Prostate gland (tissue), 2 donors: ENCODE measurements around the gene CPNE4. TPM values are rescaled to one million over a fixed set of nuclear protein-coding genes. Genes with fewer than 3 reads are reported as not detected.

Experiments used
- DNase-seq: peaks from one replicate; pipeline ENCODE4 v3.0.0-alpha.2; 2019; ENCODE audit warnings: low spot score
- H3K27ac ChIP-seq, 2 donors: fragments of 200-600 bp; sonication (generic); 2 replicates each; pipeline ENCODE4 v1.5.1; 2017 to 2019
- H3K27me3 ChIP-seq: fragments of 200-600 bp; sonication (generic); replicated peaks from 2 replicates; pipeline ENCODE4 v1.5.1; 2019; ENCODE audit not compliant: insufficient read depth
- H3K36me3 ChIP-seq, 2 donors: fragments of 200-600 bp; sonication (generic); 1 replicate in 1 of 2; 2 replicates in 1 of 2; pipeline versions ENCODE4 v1.5.1 to v1.8.1; 2017 to 2019
- H3K4me1 ChIP-seq: fragments of 200-600 bp; sonication (generic); replicated peaks from 2 replicates; pipeline ENCODE4 v1.5.1; 2019
- H3K4me3 ChIP-seq, 2 donors: fragments of 200-600 bp; sonication (generic); 2 replicates each; pipeline ENCODE4 v1.5.1; 2017 to 2019
- H3K9me3 ChIP-seq: fragments of 200-600 bp; sonication (generic); 2 replicates; pipeline ENCODE4 v1.5.1; 2017
- CTCF ChIP-seq, 4 experiments: fragments of 200-600 bp in 2 of 4; fragments of 450-650 bp in 2 of 4; sonication (generic) in 2 of 4; IDR thresholded peaks; 1 replicate in 3 of 4; 2 replicates in 1 of 4; pipeline ENCODE4 v1.5.1; 2016 to 2019; ENCODE audit warnings: antibody characterized with exemption in 4 of 4, mild to moderate bottlenecking in 2 of 4, moderate library complexity in 2 of 4
- POLR2A ChIP-seq: fragments of 450-650 bp; IDR thresholded peaks from one replicate; pipeline ENCODE4 v1.6.1; 2016; ENCODE audit warnings: antibody characterized with exemption, mild to moderate bottlenecking
- POLR2AphosphoS5 ChIP-seq: sonication (generic); formaldehyde crosslinking; IDR thresholded peaks from one replicate; pipeline ENCODE4 v1.6.1; 2017; ENCODE audit warnings: antibody characterized with exemption
- WGBS: methylation state at CpG from one replicate; pipeline ENCODE4 v1.1.5; 2018; 5-methylcytosine and 5-hydroxymethylcytosine counted together
- intact Hi-C: fragments of 100-400 bp; cut with DNase I; formaldehyde crosslinking; loops from one replicate; pipeline ENCODE4 v1.14.2; 2022
- total RNA-seq, 2 donors: library from RNA; depleted of rRNA; stranded (reverse); fragments of >200 nt; gene quantifications; one replicate each; pipeline ENCODE4 v1.1.0, GENCODE V29; 2016

Gene CPNE4
- total RNA-seq, 2 donors from 2014 or later, result 39.9 to 68.2 TPM

GRCh38 chr3:131537531-131537930 is 497.3 kb downstream of the CPNE4 start:
- Histone ChIP-seq H3K27me3 (no peaks in the 10 kb centered on the region), H3K27ac (no peak overlapping the region), H3K9me3 (no peaks in the 10 kb centered on the region), H3K4me3 (no peak overlapping the region), H3K36me3 (no peaks in the 10 kb centered on the region), H3K4me1 (no peaks in the 10 kb centered on the region)
- intact Hi-C loops, result no loop called here
- WGBS, result 92% methylated on average over 3 of the region's 3 CpGs
- no peak for DNase-seq
- TF ChIP-seq CTCF (IDR thresholded peaks at IDR 0.05) (no peak), POLR2A (no peak), POLR2AphosphoS5 (no peak)

- Histone ChIP-seq H3K9me3 (no peaks in the 10 kb centered on the region), H3K36me3 (no peaks in the 10 kb centered on the region), H3K4me3 (no peak overlapping the region), H3K27me3 (no peaks in the 10 kb centered on the region), H3K4me1 (no peaks in the 10 kb centered on the region), H3K27ac (no peak overlapping the region)
- intact Hi-C loops, result no loop called here
- DNase-seq, result no peak
- WGBS, result 54% methylated on average over 2 of the region's 2 CpGs
- TF ChIP-seq CTCF (IDR thresholded peaks at IDR 0.05), result no peak
- TF ChIP-seq POLR2AphosphoS5, result no peak
Measured at GRCh38 chr3:131535596-131535995, 499.2 kb downstream of the CPNE4 start.

- Histone ChIP-seq H3K4me1 (no peaks in the 10 kb centered on the region), H3K27me3 (no peaks in the 10 kb centered on the region), H3K27ac (no peak overlapping the region), H3K4me3 (no peak overlapping the region), H3K9me3 (no peaks in the 10 kb centered on the region), H3K36me3 (no peaks in the 10 kb centered on the region)
- TF ChIP-seq POLR2AphosphoS5, result no peak
- no peak for TF ChIP-seq POLR2A
- no peak for TF ChIP-seq CTCF (IDR thresholded peaks at IDR 0.05)
- WGBS, result 52% methylated on average over 3 of the region's 3 CpGs
- no peak for DNase-seq
- intact Hi-C loops, result no loop called here
Measured at GRCh38 chr3:131535131-131535530, 499.7 kb downstream of the CPNE4 start.

- intact Hi-C loops, result no loop called here
- no peaks in the 10 kb centered on the region for H3K9me3 ChIP-seq
- no peaks in the 10 kb centered on the region for H3K27me3 ChIP-seq
- H3K4me3 ChIP-seq, result no peak overlapping the region
- TF ChIP-seq POLR2A (no peak), CTCF (IDR thresholded peaks at IDR 0.05) (no peak), POLR2AphosphoS5 (no peak)
- H3K36me3 ChIP-seq, result no peaks in the 10 kb centered on the region
- H3K4me1 ChIP-seq, result no peaks in the 10 kb centered on the region
- H3K27ac ChIP-seq, result no peak overlapping the region
- DNase-seq, result no peak
Measured at GRCh38 chr3:131532645-131533044, 502.2 kb downstream of the CPNE4 start.

- H3K9me3 ChIP-seq, result no peaks in the 10 kb centered on the region
- TF ChIP-seq CTCF (IDR thresholded peaks at IDR 0.05), result no peak
- no peaks in the 10 kb centered on the region for H3K27me3 ChIP-seq
- H3K4me3 ChIP-seq, result no peak overlapping the region
- intact Hi-C loops, result no loop called here
- DNase-seq, result no peak
- H3K4me1 ChIP-seq, result no peaks in the 10 kb centered on the region
- H3K27ac ChIP-seq, result no peak overlapping the region
- 87% methylated on average over 1 of the region's 1 CpG for WGBS
- no peaks in the 10 kb centered on the region for H3K36me3 ChIP-seq
Measured at GRCh38 chr3:131530843-131531242, 504.0 kb downstream of the CPNE4 start.
